Astrocyte (in vitro differentiated cells and primary cell): ENCODE data around the gene WSB2.

Source experiments
- CTCF ChIP-seq: IDR thresholded peaks from 2 replicates; pipeline ENCODE4 v1.5.1; 2011; ENCODE audit warnings: low read depth, mild to moderate bottlenecking, inconsistent platforms, low read length, moderate library complexity; ENCODE audit not compliant: insufficient read depth
- EZH2 ChIP-seq: IDR thresholded peaks from 2 replicates; pipeline ENCODE4 v1.6.1; 2012; ENCODE audit warnings: mild to moderate bottlenecking, low read length, inconsistent platforms; ENCODE audit not compliant: insufficient read depth

- TF ChIP-seq CTCF (no peak), EZH2 (no peak)
Measured at GRCh38 chr12:118013283-118013682, 47.7 kb downstream of the WSB2 start.
